ENCODE measurements around the gene SCTR.

- TF ChIP-seq, protein P1, sequence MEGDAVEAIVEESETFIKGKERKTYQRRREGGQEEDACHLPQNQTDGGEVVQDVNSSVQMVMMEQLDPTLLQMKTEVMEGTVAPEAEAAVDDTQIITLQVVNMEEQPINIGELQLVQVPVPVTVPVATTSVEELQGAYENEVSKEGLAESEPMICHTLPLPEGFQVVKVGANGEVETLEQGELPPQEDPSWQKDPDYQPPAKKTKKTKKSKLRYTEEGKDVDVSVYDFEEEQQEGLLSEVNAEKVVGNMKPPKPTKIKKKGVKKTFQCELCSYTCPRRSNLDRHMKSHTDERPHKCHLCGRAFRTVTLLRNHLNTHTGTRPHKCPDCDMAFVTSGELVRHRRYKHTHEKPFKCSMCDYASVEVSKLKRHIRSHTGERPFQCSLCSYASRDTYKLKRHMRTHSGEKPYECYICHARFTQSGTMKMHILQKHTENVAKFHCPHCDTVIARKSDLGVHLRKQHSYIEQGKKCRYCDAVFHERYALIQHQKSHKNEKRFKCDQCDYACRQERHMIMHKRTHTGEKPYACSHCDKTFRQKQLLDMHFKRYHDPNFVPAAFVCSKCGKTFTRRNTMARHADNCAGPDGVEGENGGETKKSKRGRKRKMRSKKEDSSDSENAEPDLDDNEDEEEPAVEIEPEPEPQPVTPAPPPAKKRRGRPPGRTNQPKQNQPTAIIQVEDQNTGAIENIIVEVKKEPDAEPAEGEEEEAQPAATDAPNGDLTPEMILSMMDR (IDR thresholded peaks at IDR 0.05): no peak
- no peak for TF ChIP-seq POLR2A (IDR thresholded peaks at IDR 0.05)
These were observed 38.8 kb downstream of the SCTR start for GRCh38 chr2:119485336-119486110.
